Tibial nerve (tissue), 4 donors: ENCODE measurements around the gene SEMA6B. TPM values are rescaled to one million over a fixed set of nuclear protein-coding genes. Genes with fewer than 3 reads are reported as not detected.

Experiments
- DNase-seq, 2 donors: peaks; one replicate each; pipeline ENCODE4 v3.0.0-alpha.2; 2019; ENCODE audit warnings: low spot score in 2 of 2
- H3K27ac ChIP-seq, 4 donors: fragments of 200-600 bp; sonication (generic) in 3 of 4; one replicate each; pipeline ENCODE4 v1.5.1; 2017 to 2019; ENCODE audit warnings: mild to moderate bottlenecking in 1 of 4
- H3K27me3 ChIP-seq, 2 donors: fragments of 200-600 bp; sonication (generic) in 1 of 2; one replicate each; pipeline versions ENCODE4 v1.5.1 to v1.6.0; 2017 to 2019
- H3K36me3 ChIP-seq, 3 donors: fragments of 200-600 bp; sonication (generic); one replicate each; pipeline ENCODE4 v1.5.1; 2018 to 2019
- H3K4me1 ChIP-seq, 4 donors: fragments of 200-600 bp; sonication (generic) in 3 of 4; one replicate each; pipeline ENCODE4 v1.5.1; 2017 to 2019
- H3K4me3 ChIP-seq, 4 donors: fragments of 200-600 bp; sonication (generic) in 3 of 4; one replicate each; pipeline ENCODE4 v1.5.1; 2017 to 2019; ENCODE audit warnings: mild to moderate bottlenecking in 1 of 4, moderate library complexity in 1 of 4
- H3K9me3 ChIP-seq, 4 donors: fragments of 200-600 bp; sonication (generic) in 3 of 4; one replicate each; pipeline ENCODE4 v1.5.1; 2017 to 2019
- EP300 ChIP-seq, 2 donors: sonication (generic); formaldehyde crosslinking; IDR thresholded peaks; one replicate each; pipeline ENCODE4 v1.6.1; 2017; ENCODE audit warnings: antibody characterized with exemption in 2 of 2, mild to moderate bottlenecking in 1 of 2
- POLR2A ChIP-seq, 2 donors: fragments of 450-650 bp; IDR thresholded peaks; one replicate each; pipeline ENCODE4 v1.6.1; 2017; ENCODE audit warnings: antibody characterized with exemption in 2 of 2, mild to moderate bottlenecking in 2 of 2, moderate library complexity in 2 of 2
- WGBS, 2 donors: methylation state at CpG; one replicate each; pipeline ENCODE4 v1.1.5; 2018; 5-methylcytosine and 5-hydroxymethylcytosine counted together
- total RNA-seq, 4 donors: library from RNA; depleted of rRNA; stranded (reverse); fragments of >200 nt; gene quantifications; one replicate each; pipeline ENCODE4 v1.1.0, GENCODE V29; 2016
- TF ChIP-seq, protein P1 (sequence below), 5 experiments: fragments of 200-600 bp in 3 of 5; fragments of 450-650 bp in 2 of 5; sonication (generic) in 3 of 5; IDR thresholded peaks; one replicate each; pipeline ENCODE4 v1.5.1; 2016 to 2019; ENCODE audit warnings: antibody characterized with exemption in 5 of 5, mild to moderate bottlenecking in 3 of 5, moderate library complexity in 2 of 5

Gene SEMA6B
- total RNA-seq, 4 donors from 2014 or later = 1.5 to 18.6 (median 7.4) TPM

DNA sequence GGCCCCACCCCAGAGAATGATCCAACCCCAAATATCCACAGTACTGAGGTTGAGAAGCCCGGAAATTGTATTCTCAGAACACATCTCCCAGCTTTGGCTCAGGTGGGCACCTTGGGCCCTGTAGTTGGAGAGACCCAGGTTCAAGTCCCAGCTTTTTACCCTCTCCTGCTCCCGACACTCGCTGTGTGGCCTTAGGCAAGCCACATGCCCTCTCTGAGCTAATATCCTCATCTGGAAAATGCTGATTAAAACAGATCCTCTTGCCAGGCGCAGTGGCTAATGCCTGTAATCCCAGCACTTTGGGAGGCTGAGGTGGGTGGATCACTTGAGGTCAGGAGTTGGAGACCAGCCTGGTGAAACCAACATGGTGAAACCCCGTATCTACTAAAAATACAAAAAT is 43.8 kb downstream of the SEMA6B start:
- peaks cover 0 to 33% of the 10 kb centered on the region in 2 donors for H3K27me3 ChIP-seq
- WGBS, 2 donors = 90 to 92% methylated on average over 5 of the region's 5 CpGs
- no peak for DNase-seq
- H3K36me3 ChIP-seq = no peaks in the 10 kb centered on the region
- no peak for TF ChIP-seq EP300 (IDR thresholded peaks at IDR 0.05)
- no peak for TF ChIP-seq POLR2A (IDR thresholded peaks at IDR 0.05)
- TF ChIP-seq, protein P1, sequence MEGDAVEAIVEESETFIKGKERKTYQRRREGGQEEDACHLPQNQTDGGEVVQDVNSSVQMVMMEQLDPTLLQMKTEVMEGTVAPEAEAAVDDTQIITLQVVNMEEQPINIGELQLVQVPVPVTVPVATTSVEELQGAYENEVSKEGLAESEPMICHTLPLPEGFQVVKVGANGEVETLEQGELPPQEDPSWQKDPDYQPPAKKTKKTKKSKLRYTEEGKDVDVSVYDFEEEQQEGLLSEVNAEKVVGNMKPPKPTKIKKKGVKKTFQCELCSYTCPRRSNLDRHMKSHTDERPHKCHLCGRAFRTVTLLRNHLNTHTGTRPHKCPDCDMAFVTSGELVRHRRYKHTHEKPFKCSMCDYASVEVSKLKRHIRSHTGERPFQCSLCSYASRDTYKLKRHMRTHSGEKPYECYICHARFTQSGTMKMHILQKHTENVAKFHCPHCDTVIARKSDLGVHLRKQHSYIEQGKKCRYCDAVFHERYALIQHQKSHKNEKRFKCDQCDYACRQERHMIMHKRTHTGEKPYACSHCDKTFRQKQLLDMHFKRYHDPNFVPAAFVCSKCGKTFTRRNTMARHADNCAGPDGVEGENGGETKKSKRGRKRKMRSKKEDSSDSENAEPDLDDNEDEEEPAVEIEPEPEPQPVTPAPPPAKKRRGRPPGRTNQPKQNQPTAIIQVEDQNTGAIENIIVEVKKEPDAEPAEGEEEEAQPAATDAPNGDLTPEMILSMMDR (IDR thresholded peaks at IDR 0.05) = no peak
- no peaks in the 10 kb centered on the region for H3K9me3 ChIP-seq
- H3K4me1 ChIP-seq = peaks cover 0 to 14% (median 0%) of the 10 kb centered on the region in 4 donors
- H3K4me3 ChIP-seq = no peak overlapping the region
- no peak overlapping the region for H3K27ac ChIP-seq

DNA sequence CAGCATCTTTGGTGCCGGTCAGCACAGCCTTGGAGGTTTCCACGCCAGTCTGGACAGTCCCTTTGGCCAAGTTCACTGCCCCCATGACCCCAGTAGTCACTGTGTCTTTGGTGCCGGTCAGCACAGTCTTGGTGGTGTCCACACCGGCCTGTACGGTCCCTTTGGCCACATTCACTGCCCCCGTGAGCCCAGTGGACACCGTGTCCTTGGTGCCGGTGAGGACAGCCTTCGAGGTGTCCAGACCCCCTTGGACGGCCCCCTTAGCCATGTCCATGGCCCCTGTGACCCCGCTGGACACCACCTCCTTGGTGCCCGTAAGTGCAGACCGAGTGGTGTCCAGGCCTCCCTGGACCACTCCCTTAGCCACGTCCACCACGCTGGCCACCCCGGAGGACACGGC is 46.2 kb downstream of the SEMA6B start:
- H3K9me3 ChIP-seq = no peaks in the 10 kb centered on the region
- DNase-seq = no peak
- H3K4me1 ChIP-seq = peaks cover 0 to 2% (median 0%) of the 10 kb centered on the region in 4 donors
- TF ChIP-seq, protein P1 (IDR thresholded peaks at IDR 0.05) = no peak
- no peak overlapping the region for H3K4me3 ChIP-seq
- 88% methylated on average over 10 to 15 of the region's 17 CpGs for WGBS, 2 donors
- H3K36me3 ChIP-seq = no peaks in the 10 kb centered on the region
- no peak overlapping the region for H3K27ac ChIP-seq
- H3K27me3 ChIP-seq = peaks cover 0 to 20% of the 10 kb centered on the region in 2 donors

DNA sequence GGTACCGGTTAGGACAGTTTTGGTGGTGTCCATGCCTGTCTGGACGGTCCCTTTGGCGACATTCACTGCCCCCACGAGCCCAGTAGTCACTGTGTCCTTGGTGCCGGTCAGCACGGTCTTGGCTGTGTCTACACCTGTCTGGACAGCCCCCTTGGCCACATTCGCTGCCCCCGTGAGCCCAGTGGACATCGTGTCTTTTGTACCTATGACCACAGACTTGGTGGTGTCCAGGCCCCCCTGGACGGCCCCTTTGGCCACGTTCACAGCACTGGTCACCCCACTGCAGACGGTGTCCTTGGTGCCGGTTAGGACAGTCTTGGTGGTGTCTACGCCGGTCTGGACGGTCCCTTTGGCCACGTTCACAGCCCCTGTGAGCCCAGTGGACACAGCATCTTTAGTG is 47.4 kb downstream of the SEMA6B start:
- Histone ChIP-seq H3K4me3 (no peak overlapping the region), H3K36me3 (no peaks in the 10 kb centered on the region), H3K9me3 (no peaks in the 10 kb centered on the region), H3K27ac (no peak overlapping the region), H3K27me3 (peaks cover 0 to 9% of the 10 kb centered on the region in 2 donors), H3K4me1 (no peaks in the 10 kb centered on the region)
- TF ChIP-seq, protein P1 (IDR thresholded peaks at IDR 0.05) = no peak
- TF ChIP-seq POLR2A (IDR thresholded peaks at IDR 0.05) (no peak), EP300 (IDR thresholded peaks at IDR 0.05) (no peak)
- 87 to 89% methylated on average over 17 of the region's 17 CpGs for WGBS, 2 donors
- no peak for DNase-seq

DNA sequence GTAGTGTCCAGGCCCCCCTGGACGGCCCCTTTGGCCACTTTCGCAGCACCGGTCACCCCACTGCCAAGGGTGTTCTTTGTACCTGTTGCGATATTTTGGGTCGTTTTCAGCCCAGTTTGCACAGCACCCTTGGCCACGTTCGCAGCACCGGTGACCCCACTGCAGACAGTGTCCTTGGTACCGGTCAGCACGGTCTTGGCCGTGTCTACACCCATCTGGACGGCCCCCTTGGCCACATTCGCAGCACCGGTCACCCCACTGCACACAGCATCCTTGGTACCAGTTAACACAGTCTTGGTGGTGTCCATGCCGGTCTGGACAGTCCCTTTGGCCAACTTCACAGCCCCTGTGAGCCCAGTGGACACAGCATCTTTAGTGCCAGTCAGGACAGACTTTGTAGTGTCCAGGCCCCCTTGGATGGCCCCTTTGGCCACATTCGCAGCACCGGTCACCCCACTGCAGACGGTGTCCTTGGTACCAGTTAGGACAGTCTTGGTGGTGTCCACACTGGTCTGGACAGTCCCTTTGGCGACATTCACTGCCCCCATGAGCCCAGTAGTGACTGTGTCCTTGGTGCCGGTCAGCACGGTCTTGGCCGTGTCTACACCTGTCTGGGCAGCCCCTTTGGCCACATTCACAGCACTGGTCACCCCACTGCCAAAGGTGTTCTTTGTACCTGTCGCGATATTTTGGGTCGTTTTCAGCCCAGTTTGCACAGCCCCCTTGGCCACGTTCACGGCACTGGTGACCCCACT is 48.0 kb downstream of the SEMA6B start:
- H3K27me3 ChIP-seq = peaks cover 0 to 3% of the 10 kb centered on the region in 2 donors
- H3K36me3 ChIP-seq = peaks cover 0 to 3% (median 0%) of the 10 kb centered on the region in 3 donors
- no peaks in the 10 kb centered on the region for H3K4me1 ChIP-seq
- TF ChIP-seq, protein P1 (IDR thresholded peaks at IDR 0.05) = no peak
- TF ChIP-seq EP300 (IDR thresholded peaks at IDR 0.05) (no peak), POLR2A (IDR thresholded peaks at IDR 0.05) (no peak)
- no peak overlapping the region for H3K27ac ChIP-seq
- no peak for DNase-seq
- 83 to 87% methylated on average over 27 of the region's 27 CpGs for WGBS, 2 donors
- H3K4me3 ChIP-seq = no peak overlapping the region
- no peaks in the 10 kb centered on the region for H3K9me3 ChIP-seq

DNA sequence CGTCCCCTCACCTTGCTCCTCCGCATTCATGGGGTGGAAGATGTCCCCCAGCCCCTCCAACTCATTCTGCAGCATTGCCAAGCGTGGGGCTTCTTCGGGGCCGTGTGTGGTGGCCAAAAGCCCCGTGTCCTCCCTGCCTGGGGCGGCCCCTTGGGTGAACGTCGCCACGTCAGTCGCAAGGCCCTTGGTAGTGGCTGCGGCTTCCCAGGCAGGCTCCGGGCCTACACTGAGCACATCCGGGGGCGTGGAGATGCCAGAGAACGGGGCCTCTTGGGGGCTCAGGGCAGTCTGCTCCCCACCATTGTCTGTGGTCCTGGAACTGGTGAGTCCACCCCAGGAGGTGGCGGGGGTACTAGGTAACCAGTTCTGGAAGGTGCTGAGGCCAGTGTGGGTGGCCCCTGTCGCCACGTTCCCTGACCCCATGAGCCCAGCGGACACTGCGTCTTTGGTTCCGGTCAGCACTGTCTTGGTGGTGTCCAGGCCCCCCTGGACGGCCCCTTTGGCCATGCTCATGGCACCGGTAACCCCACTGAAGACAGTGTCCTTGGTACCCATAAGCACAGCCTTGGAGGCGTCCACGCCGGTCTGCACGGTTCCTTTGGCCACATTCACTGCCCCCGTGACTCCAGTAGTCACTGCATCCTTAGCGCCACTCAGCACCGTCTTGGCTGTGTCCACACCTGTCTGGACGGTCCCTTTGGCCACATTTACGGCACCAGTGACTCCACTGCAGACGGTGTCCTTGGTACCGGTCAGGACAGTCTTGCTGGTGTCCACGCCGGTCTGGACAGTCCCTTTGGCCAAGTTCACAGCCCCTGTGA is 48.8 kb downstream of the SEMA6B start:
- H3K36me3 ChIP-seq = peaks cover 0 to 12% (median 0%) of the 10 kb centered on the region in 3 donors
- 78 to 86% methylated on average over 27 to 37 of the region's 37 CpGs for WGBS, 2 donors
- no peaks in the 10 kb centered on the region for H3K4me1 ChIP-seq
- H3K27ac ChIP-seq = no peak overlapping the region
- no peak for TF ChIP-seq EP300 (IDR thresholded peaks at IDR 0.05)
- TF ChIP-seq POLR2A (IDR thresholded peaks at IDR 0.05) = no peak
- TF ChIP-seq, protein P1 (IDR thresholded peaks at IDR 0.05) = no peak
- no peak for DNase-seq
- no peaks in the 10 kb centered on the region for H3K27me3 ChIP-seq
- no peak overlapping the region for H3K4me3 ChIP-seq
- H3K9me3 ChIP-seq = no peaks in the 10 kb centered on the region
